Measurements from ENCODE around the gene DPT.

DPT gene

GRCh38 chr1:168717906-168718891 is 10.8 kb downstream of the DPT start:
- no peak for TF ChIP-seq CTCF (IDR thresholded peaks at IDR 0.05)
- H3K4me1 Mint-ChIP-seq, result no peaks in the 10 kb centered on the region
- H3K36me3 Mint-ChIP-seq (ENCODE audit: low read depth), result no peaks in the 10 kb centered on the region
- no peak overlapping the region for H3K27ac Mint-ChIP-seq
- H3K9me3 Mint-ChIP-seq, result no peaks in the 10 kb centered on the region
- H3K4me3 Mint-ChIP-seq, result no peak overlapping the region
- peaks cover 5% of the 10 kb centered on the region for H3K27me3 Mint-ChIP-seq (ENCODE audit: low read depth, poor library complexity)
- DNase-seq, result no peak

- no peaks in the 10 kb centered on the region for H3K9me3 Mint-ChIP-seq
- no peak for TF ChIP-seq CTCF (IDR thresholded peaks at IDR 0.05)
- peaks cover 5% of the 10 kb centered on the region for H3K4me1 Mint-ChIP-seq
- no peak overlapping the region for H3K27ac Mint-ChIP-seq
- H3K27me3 Mint-ChIP-seq (ENCODE audit: low read depth, poor library complexity), result peaks cover 6% of the 10 kb centered on the region
- no peak overlapping the region for H3K4me3 Mint-ChIP-seq
- no peaks in the 10 kb centered on the region for H3K36me3 Mint-ChIP-seq (ENCODE audit: low read depth)
- DNase-seq, result no peak
These were observed 15.0 kb downstream of the DPT start for GRCh38 chr1:168714012-168714411.

- Mint-ChIP-seq H3K4me1 (peaks cover 5% of the 10 kb centered on the region), H3K9me3 (no peaks in the 10 kb centered on the region), H3K27ac (no peak overlapping the region), H3K27me3 (ENCODE audit: low read depth, poor library complexity) (peaks cover 6% of the 10 kb centered on the region), H3K36me3 (ENCODE audit: low read depth) (no peaks in the 10 kb centered on the region), H3K4me3 (no peak overlapping the region)
- DNase-seq, result no peak
- no peak for TF ChIP-seq CTCF (IDR thresholded peaks at IDR 0.05)
These were observed 19.3 kb downstream of the DPT start for GRCh38 chr1:168709405-168710363.

GRCh38 chr1:168708698-168709404 is 20.2 kb downstream of the DPT start:
- no peak for TF ChIP-seq CTCF (IDR thresholded peaks at IDR 0.05)
- DNase-seq, result no peak
- H3K4me1 Mint-ChIP-seq, result peaks cover 5% of the 10 kb centered on the region
- H3K4me3 Mint-ChIP-seq, result no peak overlapping the region
- H3K27ac Mint-ChIP-seq, result no peak overlapping the region
- no peaks in the 10 kb centered on the region for H3K36me3 Mint-ChIP-seq (ENCODE audit: low read depth)
- H3K27me3 Mint-ChIP-seq (ENCODE audit: low read depth, poor library complexity), result peaks cover 6% of the 10 kb centered on the region
- H3K9me3 Mint-ChIP-seq, result no peaks in the 10 kb centered on the region

DNA sequence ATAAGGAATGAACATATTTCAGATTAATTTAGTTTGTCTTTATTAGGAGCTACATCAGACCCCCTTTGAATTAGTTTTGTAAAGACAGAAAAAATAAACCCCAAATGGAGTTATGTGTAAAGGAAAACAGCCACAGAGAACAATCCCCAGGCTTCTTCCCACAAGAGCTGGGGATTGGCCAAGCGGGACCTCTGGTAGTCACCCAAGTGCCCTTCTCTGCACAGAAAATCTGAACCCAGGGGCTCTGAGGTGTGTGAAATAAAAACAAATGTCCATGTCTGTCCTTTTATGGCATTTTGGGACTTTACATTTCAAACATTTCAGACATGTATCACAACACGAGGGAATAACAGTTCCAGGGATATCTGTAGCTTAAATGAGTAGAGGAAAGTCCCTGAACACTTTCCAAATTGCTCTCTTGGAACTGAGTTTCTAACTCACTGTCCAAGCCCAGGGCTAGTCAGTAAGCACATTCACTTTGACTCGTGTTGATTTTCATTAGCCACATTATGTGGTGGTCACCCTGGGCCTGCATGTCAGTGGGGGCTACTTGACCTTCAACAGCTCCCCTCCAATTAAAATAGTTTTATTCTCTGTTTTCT is 22.5 kb downstream of the DPT start:
- Mint-ChIP-seq H3K9me3 (no peaks in the 10 kb centered on the region), H3K27ac (no peak overlapping the region), H3K4me1 (peaks cover 5% of the 10 kb centered on the region), H3K27me3 (ENCODE audit: low read depth, poor library complexity) (peaks cover 5% of the 10 kb centered on the region), H3K4me3 (no peak overlapping the region), H3K36me3 (ENCODE audit: low read depth) (no peaks in the 10 kb centered on the region)
- DNase-seq, result no peak
- no peak for TF ChIP-seq CTCF (IDR thresholded peaks at IDR 0.05)

Data from nephron progenitor cell (in vitro differentiated cells).